Measurements from ENCODE around the gene SHTN1.

- TF ChIP-seq ARNTL (CRISPR knock-in tag; IDR thresholded peaks at IDR 0.05; ENCODE audit: borderline replicate concordance, low read depth), result no peak
- no peak for TF ChIP-seq ZNF70 (CRISPR knock-in tag; IDR thresholded peaks at IDR 0.05)
- TF ChIP-seq TCF4 (CRISPR knock-in tag; IDR thresholded peaks at IDR 0.05; ENCODE audit: borderline replicate concordance), result no peak
- TF ChIP-seq PATZ1 (CRISPR knock-in tag; IDR thresholded peaks at IDR 0.05; ENCODE audit: borderline replicate concordance), result no peak
- no peak for TF ChIP-seq RARB (CRISPR knock-in tag; IDR thresholded peaks at IDR 0.05)
- TF ChIP-seq TSHZ2 (CRISPR knock-in tag; IDR thresholded peaks at IDR 0.05), result no peak
- TF ChIP-seq ZC3H10 (CRISPR knock-in tag; IDR thresholded peaks at IDR 0.05), result no peak
- no peak for TF ChIP-seq CSRNP3 (CRISPR knock-in tag; IDR thresholded peaks at IDR 0.05)
- TF ChIP-seq ZFP3 (CRISPR knock-in tag; IDR thresholded peaks at IDR 0.05), result no peak
- TF ChIP-seq SNAI2 (CRISPR knock-in tag; IDR thresholded peaks at IDR 0.05), result no peak
- no peak for TF ChIP-seq ZNF8 (CRISPR knock-in tag; IDR thresholded peaks at IDR 0.05)
- TF ChIP-seq CSDC2 (CRISPR knock-in tag; IDR thresholded peaks at IDR 0.05), result no peak
- TF ChIP-seq OSR1 (CRISPR knock-in tag; IDR thresholded peaks at IDR 0.05), result no peak
- TF ChIP-seq GLIS3 (CRISPR knock-in tag; IDR thresholded peaks at IDR 0.05), result no peak
Measured at GRCh38 chr10:116984202-116984990, 20.6 kb downstream of the SHTN1 start.

All from SK-N-SH treated with all-trans-retinoic acid at 6 μM for 48 hours (cell line).